ENCODE results near the gene BNC2.

- no peak for TF ChIP-seq EP300 (IDR thresholded peaks at IDR 0.05)
- TF ChIP-seq, protein P1, sequence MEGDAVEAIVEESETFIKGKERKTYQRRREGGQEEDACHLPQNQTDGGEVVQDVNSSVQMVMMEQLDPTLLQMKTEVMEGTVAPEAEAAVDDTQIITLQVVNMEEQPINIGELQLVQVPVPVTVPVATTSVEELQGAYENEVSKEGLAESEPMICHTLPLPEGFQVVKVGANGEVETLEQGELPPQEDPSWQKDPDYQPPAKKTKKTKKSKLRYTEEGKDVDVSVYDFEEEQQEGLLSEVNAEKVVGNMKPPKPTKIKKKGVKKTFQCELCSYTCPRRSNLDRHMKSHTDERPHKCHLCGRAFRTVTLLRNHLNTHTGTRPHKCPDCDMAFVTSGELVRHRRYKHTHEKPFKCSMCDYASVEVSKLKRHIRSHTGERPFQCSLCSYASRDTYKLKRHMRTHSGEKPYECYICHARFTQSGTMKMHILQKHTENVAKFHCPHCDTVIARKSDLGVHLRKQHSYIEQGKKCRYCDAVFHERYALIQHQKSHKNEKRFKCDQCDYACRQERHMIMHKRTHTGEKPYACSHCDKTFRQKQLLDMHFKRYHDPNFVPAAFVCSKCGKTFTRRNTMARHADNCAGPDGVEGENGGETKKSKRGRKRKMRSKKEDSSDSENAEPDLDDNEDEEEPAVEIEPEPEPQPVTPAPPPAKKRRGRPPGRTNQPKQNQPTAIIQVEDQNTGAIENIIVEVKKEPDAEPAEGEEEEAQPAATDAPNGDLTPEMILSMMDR (IDR thresholded peaks at IDR 0.05) = no peak
- TF ChIP-seq POLR2A (IDR thresholded peaks at IDR 0.05) = no peak
- no peak for TF ChIP-seq POLR2AphosphoS5 (IDR thresholded peaks at IDR 0.05)
These were observed 117.2 kb downstream of the BNC2 start for GRCh38 chr9:16753256-16753655.
